ENCODE results near the gene ZNF549. TPM values are rescaled to one million over a fixed set of nuclear protein-coding genes. Genes with fewer than 3 reads are reported as not detected.

The ZNF549 gene
- total and polyA plus RNA-seq, 2 of the 13 experiments (the other 11 are each of a cell fraction or from before 2014, with no cell fraction given): 2.8 to 6.4 TPM

DNA sequence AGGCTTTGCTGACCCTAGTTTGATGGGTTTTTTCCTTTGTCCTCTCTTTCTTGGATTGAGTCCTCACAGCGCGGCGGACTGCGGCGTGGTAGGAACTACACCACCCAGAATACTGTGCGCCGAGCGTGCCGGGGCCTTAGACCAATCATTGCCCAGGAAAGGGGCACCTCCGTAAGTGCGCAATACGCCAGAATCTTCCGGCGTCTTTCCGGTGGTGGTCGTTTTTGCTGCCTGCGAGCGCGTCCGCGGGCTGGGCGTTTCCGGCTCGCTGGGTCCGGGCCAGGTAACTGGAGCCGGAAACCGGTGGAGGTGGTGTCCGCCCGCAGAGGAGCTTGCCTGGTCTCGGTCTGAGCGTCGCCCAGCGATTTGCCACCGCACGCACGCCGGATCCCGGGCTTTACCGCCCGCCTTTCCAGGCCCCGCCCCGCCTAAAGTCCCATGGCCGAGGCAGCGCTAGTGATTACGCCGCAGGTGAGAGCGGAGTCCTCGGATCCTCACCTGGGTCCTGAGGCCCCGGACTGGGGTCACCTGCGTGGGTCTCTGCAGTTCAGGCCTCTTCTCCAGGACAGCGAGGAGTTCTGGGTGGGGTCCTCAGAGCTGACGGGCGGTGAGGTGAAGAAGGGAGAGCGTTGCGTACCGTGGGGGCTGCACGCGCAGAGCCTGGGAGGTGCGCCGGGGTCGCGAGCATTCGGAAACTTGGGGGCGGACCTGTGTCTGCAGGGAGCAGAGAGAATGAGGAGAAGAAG is at the start of gene ZNF549 (continued):
- TF ChIP-seq NR2F2 (IDR thresholded peaks at IDR 0.05; ENCODE audit: borderline replicate concordance, low read depth) (no peak), ZNF121 (CRISPR knock-in tag; IDR thresholded peaks at IDR 0.05) (no peak), YEATS2 (CRISPR knock-in tag; IDR thresholded peaks at IDR 0.05; ENCODE audit: borderline replicate concordance) (peak; percentile 95), KDM5B (CRISPR knock-in tag; IDR thresholded peaks at IDR 0.05; ENCODE audit: borderline replicate concordance) (peak; percentile 81; the same call in 1 of the 2 replicates), SRSF1 (optimal IDR thresholded peaks at IDR 0.05; ENCODE audit: low read depth, low read length) (peak; percentile 34), RFX3 (CRISPR knock-in tag; IDR thresholded peaks at IDR 0.05) (no peak), FOSL2 (CRISPR knock-in tag; IDR thresholded peaks at IDR 0.05) (0 out of 2 replicates have a peak, but pooled peaks have one; percentile 29), HHEX (CRISPR knock-in tag; IDR thresholded peaks at IDR 0.05) (no peak), ZBTB25 (CRISPR knock-in tag; IDR thresholded peaks at IDR 0.05) (peak; percentile 90), HINFP (CRISPR knock-in tag; IDR thresholded peaks at IDR 0.05; ENCODE audit: low read depth) (peak; percentile 100), ERF (CRISPR knock-in tag; IDR thresholded peaks at IDR 0.05) (peak; percentile 55; the same call in 1 of the 2 replicates), ZMAT3 (CRISPR knock-in tag; conservative IDR thresholded peaks at IDR 0.05) (peak; percentile 77), ZNF17 (CRISPR knock-in tag; IDR thresholded peaks at IDR 0.05) (no peak), U2AF2 (IDR thresholded peaks at IDR 0.05; ENCODE audit: low read depth, low read length) (no peak), ZNF639 (CRISPR knock-in tag; conservative IDR thresholded peaks at IDR 0.05) (peak; percentile 76), ZNF20 (CRISPR knock-in tag; IDR thresholded peaks at IDR 0.05) (no peak), KAT8 (CRISPR knock-in tag; IDR thresholded peaks at IDR 0.05) (peak; percentile 96), ZNF24 (IDR thresholded peaks at IDR 0.05) (0 out of 2 replicates have a peak, but pooled peaks have one; percentile 29), ZNF143 (CRISPR knock-in tag; IDR thresholded peaks at IDR 0.05) (peak; percentile 97), HOXA5 (CRISPR knock-in tag; IDR thresholded peaks at IDR 0.05) (0 out of 2 replicates have a peak, but pooled peaks have one; percentile 47), ZFP90 (CRISPR knock-in tag; IDR thresholded peaks at IDR 0.05; ENCODE audit: borderline replicate concordance) (no peak; the same call in 1 of the 2 replicates), ZNF83 (CRISPR knock-in tag; IDR thresholded peaks at IDR 0.05; ENCODE audit: borderline replicate concordance) (peak; percentile 53; the same call in 1 of the 2 replicates), THAP7 (CRISPR knock-in tag; IDR thresholded peaks at IDR 0.05) (0 out of 2 replicates have a peak, but pooled peaks have one; percentile 25)
- TF ChIP-seq, protein P1, sequence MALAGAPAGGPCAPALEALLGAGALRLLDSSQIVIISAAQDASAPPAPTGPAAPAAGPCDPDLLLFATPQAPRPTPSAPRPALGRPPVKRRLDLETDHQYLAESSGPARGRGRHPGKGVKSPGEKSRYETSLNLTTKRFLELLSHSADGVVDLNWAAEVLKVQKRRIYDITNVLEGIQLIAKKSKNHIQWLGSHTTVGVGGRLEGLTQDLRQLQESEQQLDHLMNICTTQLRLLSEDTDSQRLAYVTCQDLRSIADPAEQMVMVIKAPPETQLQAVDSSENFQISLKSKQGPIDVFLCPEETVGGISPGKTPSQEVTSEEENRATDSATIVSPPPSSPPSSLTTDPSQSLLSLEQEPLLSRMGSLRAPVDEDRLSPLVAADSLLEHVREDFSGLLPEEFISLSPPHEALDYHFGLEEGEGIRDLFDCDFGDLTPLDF (CRISPR knock-in tag; IDR thresholded peaks at IDR 0.05): peak; percentile 76

Data from HepG2 (cell line).